Nucleus accumbens (tissue), 56 donors: ENCODE measurements around the gene LAMA2.
"Not testable (repeated sequence)": the region's sequence is repeated elsewhere in the genome, so short reads cannot be mapped to it uniquely, and the experiment has no call there.

Experiments
- DNase-seq, 56 donors: peaks; one replicate each; lab custom pipeline; 2025; lab: John Stamatoyannopoulos, UW

The LAMA2 gene

GRCh38 chr6:129069006-129069405 lies 186.1 kb downstream of the LAMA2 start:
- no peak for DNase-seq

GRCh38 chr6:129073051-129073450 lies 190.1 kb downstream of the LAMA2 start:
- no peak for DNase-seq

DNA sequence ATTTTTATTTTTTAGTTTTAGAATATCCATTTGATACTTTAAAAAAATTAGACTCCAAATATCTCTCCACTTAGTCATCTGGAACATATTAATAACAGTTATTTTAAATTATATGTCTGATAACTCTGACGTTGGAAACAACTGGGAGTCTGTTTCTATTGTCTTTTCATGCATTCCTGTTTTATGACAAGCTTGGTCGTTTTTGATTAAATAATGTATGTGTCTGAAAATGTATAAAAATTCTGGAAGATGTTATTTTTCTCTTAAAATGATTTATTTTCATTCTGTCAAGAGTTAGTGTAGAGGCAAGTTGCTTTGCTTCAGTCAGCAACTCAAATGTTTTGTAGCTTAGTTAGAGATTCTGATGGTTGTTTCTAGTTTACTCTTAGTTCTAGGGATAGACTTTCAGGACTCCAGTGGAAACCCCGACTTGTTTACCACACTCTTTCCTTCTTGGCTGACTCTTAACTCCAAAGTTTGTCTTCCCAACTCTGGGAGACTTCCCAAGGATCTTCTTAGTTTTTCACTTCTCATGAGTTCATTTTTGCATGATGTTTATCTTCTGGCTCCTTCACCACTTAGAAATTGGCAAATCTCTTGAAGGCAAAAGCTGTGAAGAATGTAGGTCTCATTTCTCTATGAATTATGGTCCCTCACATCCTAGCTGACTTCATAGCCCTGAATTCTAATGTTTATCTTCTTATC lies 190.9 kb downstream of the LAMA2 start:
- no peak for DNase-seq

DNA sequence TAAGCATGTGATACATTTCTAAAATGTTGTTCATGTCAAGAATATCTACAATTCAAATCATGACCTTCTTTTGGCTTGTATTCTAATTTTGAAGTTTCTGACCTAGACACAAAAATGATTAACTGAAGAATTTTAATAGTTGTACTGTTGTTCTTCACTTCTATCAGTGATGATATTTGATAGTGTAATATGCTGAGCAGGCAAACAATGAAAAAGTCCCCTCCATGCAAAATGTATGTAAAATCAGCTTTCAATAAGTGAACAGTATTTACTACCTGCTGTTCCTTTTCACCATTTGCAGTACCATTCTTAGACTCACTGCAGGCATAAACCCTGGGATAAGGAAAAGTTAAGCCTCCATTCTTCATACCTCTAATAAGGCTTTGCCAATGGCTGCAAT lies 201.5 kb downstream of the LAMA2 start:
- DNase-seq = no peak

- not testable (repeated sequence) for DNase-seq
Measured at GRCh38 chr6:129088481-129088880, 205.5 kb downstream of the LAMA2 start.

- peak in 8 of 56 donors; percentile 13 to 61 (median 26) for DNase-seq
Measured at GRCh38 chr6:129089357-129089756, 206.4 kb downstream of the LAMA2 start.

- no peak for DNase-seq
Measured at GRCh38 chr6:129094147-129094546, 211.2 kb downstream of the LAMA2 start.

DNA sequence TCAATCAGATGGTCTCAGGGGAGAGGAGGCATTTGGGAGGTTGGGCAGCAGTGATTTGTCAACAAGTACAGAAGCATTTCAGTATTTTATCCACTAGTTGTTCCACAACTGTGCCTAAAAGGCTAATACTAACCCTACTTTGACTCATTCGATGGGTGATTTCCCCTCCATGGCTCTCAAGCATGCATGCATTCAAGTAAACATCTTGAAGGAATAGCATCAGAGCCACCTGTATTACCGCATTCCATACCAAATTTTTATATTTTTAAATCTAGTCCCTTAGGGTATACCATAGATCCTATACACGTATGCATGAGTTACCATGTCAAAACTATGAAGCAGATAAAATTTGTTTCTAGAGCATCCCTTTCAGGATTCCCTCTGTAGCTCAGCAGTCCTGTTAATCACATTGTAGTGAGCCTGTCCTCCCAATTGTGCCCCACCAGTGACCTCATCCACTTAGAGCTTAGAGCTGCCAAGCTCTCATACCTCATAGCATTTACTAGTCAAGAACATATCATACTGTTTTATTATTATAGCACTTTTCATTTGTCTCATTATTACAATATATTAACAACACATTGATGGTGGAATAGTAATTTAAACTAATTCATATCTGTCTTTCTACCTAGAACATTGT lies 213.8 kb downstream of the LAMA2 start:
- DNase-seq = no peak

DNA sequence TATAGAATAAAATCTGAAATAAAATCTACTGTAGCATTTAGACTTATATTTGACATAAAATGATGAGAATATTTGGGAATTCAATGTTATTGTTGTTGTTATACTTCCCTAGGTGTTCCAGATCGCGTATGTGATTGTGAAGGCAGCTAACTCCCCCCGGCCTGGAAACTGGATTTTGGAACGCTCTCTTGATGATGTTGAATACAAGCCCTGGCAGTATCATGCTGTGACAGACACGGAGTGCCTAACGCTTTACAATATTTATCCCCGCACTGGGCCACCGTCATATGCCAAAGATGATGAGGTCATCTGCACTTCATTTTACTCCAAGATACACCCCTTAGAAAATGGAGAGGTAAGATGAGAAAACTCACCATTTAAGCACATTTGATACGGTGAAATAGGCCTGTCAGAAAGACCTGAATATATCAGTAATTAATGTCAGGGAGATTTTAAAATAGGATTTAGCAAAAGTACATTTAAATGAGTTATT lies 215.2 kb downstream of the LAMA2 start:
- peak in 9 of 56 donors; percentile 6 to 42 (median 18) for DNase-seq

- no peak for DNase-seq
Measured at GRCh38 chr6:129099696-129100095, 216.8 kb downstream of the LAMA2 start.

DNA sequence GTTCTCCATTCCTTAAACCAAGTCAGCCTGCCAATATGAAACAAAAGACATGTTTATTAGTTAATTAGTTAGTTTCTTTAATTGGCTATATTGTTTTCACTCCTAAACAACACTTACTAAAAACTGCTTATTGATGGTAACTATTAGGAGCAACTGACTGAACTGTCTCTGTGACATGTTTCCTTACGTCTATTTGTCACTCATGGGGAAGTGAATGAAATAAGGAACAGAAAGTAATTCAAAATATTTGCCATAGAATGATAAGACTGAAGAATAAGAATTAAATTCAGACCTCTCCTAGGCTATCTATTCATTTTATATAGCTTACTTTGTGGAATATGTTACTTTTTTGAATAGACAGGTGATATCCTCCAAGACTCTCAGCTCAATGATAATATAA lies 217.2 kb downstream of the LAMA2 start:
- DNase-seq = no peak

- DNase-seq = no peak
Measured at GRCh38 chr6:129102741-129103140, 219.8 kb downstream of the LAMA2 start.

GRCh38 chr6:129104131-129104530 lies 221.2 kb downstream of the LAMA2 start:
- no peak for DNase-seq

- no peak for DNase-seq
Measured at GRCh38 chr6:129104560-129104959, 221.6 kb downstream of the LAMA2 start.

- DNase-seq = peak in 1 of 56 donors; percentile 4
Measured at GRCh38 chr6:129105035-129105434, 222.1 kb downstream of the LAMA2 start.

DNA sequence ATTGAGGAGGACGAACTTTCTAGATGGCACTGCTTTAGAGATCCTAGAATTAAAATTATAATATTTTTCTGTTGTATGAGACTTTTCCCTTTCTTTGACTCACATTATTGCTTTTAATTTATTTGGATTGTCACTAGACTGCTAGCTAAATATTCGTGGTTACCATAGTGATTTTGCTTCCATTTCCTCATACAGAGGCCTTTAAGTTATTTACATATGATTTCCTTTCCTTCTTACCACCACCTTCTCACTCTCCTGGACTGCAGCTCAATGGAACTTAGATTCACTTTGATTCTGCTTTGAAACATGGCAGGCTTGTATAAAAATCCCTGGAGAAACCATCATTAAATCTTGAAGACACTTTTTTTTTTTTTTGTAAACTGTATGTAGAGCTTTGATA lies 222.9 kb downstream of the LAMA2 start:
- DNase-seq = no peak

GRCh38 chr6:129108337-129108736 lies 225.4 kb downstream of the LAMA2 start:
- DNase-seq = no peak

- no peak for DNase-seq
Measured at GRCh38 chr6:129110690-129111343, 227.9 kb downstream of the LAMA2 start.

DNA sequence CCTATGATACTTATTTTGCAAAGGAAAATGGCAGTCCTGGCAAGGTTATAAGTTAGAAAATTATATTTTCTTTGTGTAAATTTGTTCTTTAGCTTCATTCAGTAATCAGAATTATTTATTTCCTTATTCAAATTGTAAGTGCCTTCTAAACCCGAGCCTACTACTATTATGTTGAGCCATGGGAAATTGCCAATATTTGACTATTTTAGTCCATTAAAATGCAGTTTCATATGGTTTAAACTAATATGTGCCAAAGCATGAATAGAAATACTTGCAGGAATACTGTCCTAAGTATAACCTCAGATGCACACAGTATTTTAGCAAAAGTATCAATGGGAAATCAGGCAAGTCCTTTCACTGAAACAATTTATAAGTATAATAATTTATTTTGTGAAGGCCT lies 228.4 kb downstream of the LAMA2 start:
- no peak for DNase-seq

DNA sequence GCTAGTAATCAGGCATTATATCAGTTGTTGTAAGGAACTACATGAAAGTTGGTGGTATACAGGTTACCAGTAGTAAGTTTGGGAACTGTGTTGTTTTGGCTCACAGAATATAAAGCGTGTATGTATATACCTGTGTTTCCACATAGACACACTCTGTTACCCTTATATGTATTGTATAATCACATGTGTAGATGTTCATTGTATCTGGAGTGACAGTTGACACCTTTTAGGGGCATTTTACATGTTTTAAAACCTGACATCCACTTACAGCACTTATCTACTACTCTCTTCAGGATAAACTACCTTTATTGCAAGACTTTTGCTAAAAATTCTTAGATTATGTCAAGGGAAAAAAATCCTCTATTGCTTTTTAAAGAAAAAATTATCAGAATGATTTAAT lies 228.9 kb downstream of the LAMA2 start:
- no peak for DNase-seq

- peak in 1 of 56 donors; percentile 19 for DNase-seq
Measured at GRCh38 chr6:129112591-129112990, 229.7 kb downstream of the LAMA2 start.

DNA sequence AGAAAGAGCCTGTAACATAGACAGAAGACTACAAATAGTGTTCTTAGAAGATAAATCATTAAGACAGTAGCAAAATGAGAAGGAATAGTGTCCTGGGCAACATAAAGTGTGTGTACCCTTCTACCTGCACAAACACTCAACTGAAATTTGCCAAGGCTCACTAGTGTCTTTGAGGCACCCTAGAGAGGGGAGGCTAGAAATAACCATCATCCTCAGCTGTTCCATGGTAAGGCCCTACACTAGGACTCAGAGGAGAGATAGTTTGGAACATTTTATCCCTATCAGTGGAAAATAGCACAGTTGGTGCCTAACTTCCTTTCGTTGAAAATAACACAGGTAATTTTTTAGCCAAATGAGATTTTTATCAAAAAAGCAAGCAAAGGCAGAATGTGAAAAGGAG lies 230.7 kb downstream of the LAMA2 start:
- DNase-seq = no peak
